ENCODE measurements around the gene ISYNA1.

The ISYNA1 gene

DNA sequence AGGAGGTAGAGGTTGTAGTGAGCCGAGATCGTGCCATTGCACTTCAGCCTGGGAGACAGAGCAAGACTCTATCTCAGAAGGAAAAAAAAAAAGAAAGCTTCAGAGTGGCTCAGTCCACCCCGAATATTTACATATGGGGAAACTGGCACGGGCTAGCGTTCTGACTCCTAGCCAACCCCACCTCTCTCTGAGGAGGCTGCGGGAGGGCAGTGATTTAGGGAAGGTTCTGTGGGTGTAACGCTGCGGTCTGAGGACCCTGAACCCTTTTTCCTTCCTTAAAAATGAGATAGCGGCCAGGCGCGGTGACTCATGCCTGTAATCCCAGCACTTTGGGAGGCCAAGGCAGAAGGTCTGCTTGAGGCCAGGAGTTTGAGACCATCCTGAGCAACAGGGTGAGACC is 45.5 kb downstream of the ISYNA1 start:
- in situ Hi-C loops (cut with HindIII; ENCODE audit: low pct_ligation_motif_present, low sequenced_read_pairs) = no loop called here
- H3K27ac ChIP-seq = no peak overlapping the region
- no peak for DNase-seq

DNA sequence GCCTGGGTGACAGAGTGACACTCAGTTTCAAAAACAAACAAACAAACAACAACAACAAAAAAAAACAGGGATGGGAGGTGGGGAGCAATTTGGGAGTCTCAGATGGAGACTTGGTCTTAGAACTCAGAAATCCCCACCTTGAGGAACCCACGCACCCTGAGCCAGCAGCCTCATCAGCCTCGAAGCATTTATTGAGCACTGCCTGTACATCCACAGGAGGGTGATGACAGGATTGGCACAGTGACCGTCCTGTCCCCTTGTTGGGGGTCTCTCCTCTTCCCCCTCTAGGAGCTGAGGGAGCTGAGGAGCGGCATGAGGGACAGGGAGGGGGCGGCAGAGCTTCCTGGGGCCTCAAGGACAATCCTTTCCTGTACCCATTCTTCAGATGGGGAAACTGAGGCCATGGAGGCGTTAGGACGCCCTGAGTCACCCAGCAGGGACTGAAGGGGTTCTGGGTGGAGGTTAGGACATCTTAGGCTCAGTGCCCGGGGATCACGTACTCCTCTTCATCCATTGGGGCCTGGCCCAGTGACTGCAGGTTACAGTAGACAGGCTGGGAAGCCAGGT is 46.3 kb downstream of the ISYNA1 start:
- Histone ChIP-seq H3K27ac (no peak overlapping the region), H3K27me3 (replicated peaks) (no peaks in the 10 kb centered on the region), H3K4me3 (ENCODE audit: low read depth, low read length) (no peak overlapping the region), H3K36me3 (replicated peaks) (peaks cover 20% of the 10 kb centered on the region)
- DNase-seq = no peak
- TF ChIP-seq, protein P1, sequence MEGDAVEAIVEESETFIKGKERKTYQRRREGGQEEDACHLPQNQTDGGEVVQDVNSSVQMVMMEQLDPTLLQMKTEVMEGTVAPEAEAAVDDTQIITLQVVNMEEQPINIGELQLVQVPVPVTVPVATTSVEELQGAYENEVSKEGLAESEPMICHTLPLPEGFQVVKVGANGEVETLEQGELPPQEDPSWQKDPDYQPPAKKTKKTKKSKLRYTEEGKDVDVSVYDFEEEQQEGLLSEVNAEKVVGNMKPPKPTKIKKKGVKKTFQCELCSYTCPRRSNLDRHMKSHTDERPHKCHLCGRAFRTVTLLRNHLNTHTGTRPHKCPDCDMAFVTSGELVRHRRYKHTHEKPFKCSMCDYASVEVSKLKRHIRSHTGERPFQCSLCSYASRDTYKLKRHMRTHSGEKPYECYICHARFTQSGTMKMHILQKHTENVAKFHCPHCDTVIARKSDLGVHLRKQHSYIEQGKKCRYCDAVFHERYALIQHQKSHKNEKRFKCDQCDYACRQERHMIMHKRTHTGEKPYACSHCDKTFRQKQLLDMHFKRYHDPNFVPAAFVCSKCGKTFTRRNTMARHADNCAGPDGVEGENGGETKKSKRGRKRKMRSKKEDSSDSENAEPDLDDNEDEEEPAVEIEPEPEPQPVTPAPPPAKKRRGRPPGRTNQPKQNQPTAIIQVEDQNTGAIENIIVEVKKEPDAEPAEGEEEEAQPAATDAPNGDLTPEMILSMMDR (IDR thresholded peaks at IDR 0.05; ENCODE audit: low read depth, low read length, missing control alignments) = no peak
- in situ Hi-C loops (cut with HindIII; ENCODE audit: low pct_ligation_motif_present, low sequenced_read_pairs) = no loop called here

More for the DNA sequence above, 45.5 kb downstream of the ISYNA1 start:
- Histone ChIP-seq H3K4me3 (ENCODE audit: low read depth, low read length) (no peak overlapping the region), H3K36me3 (replicated peaks) (peaks cover 20% of the 10 kb centered on the region), H3K27me3 (replicated peaks) (no peaks in the 10 kb centered on the region)
- TF ChIP-seq, protein P1 (IDR thresholded peaks at IDR 0.05; ENCODE audit: low read depth, low read length, missing control alignments) = no peak

DNA sequence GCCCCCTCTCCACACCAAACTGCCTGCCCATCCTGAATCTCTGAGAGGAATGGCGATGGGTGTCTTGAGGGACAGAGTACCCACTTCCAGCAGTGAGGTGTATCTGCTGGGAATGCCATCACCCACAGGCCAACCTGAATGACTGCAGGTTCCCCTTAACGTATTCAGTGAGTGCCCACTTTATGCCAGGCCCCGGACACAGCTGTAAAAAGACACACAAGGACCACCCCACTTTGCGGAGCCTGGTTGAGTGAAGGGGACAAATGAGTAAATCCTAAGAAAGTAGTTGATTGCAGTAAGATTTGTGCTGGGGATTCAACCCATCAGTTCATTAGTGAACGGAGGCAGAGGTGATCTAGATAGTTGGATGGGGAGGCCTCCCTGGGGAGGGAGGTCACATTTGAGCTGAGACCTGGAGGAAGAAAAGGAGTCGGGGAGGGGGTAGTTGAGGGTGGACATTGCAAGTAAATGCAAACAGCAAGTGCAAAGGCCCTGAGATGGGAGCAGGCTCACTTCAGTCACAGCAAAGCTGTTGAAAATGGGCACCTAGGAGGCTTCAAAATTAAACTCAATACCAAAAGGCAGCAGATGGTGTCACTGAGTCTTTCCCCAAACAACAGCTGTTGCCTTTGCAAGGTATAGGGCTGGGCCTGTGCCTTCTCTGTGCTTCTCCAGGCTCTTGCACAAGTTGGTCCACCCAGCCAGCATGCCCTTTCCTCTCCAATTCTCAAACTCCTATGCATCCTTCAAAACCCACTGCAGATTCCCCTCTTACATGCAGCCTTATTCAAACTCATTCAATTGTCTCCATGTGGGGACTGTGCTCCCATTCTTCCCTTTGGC is 47.6 kb downstream of the ISYNA1 start:
- Histone ChIP-seq H3K27ac (no peak overlapping the region), H3K4me3 (ENCODE audit: low read depth, low read length) (no peak overlapping the region), H3K27me3 (replicated peaks) (no peaks in the 10 kb centered on the region), H3K36me3 (replicated peaks) (peaks cover 20% of the 10 kb centered on the region)
- TF ChIP-seq, protein P1 (IDR thresholded peaks at IDR 0.05; ENCODE audit: low read depth, low read length, missing control alignments) = no peak
- DNase-seq = no peak
- in situ Hi-C loops (cut with HindIII; ENCODE audit: low pct_ligation_motif_present, low sequenced_read_pairs) = no loop called here

DNA sequence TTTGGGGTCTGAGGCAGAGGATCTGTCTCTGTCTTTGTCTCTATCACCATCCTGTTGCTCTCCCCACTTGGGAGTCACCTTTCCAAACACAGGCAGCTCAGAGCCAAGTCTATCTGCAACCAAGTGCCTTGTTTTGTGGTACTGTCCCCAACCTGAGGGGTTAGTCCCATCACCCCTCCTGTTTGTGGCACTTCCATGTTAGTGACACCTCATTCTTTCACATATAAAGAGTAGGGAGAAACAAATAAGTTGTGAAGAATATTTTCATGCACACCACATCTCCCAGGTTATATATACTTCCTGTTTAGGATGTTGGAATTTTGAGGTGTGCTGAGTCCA is 48.2 kb downstream of the ISYNA1 start:
- H3K27me3 ChIP-seq (replicated peaks) = no peaks in the 10 kb centered on the region
- TF ChIP-seq, protein P1 (IDR thresholded peaks at IDR 0.05; ENCODE audit: low read depth, low read length, missing control alignments) = no peak

DNA sequence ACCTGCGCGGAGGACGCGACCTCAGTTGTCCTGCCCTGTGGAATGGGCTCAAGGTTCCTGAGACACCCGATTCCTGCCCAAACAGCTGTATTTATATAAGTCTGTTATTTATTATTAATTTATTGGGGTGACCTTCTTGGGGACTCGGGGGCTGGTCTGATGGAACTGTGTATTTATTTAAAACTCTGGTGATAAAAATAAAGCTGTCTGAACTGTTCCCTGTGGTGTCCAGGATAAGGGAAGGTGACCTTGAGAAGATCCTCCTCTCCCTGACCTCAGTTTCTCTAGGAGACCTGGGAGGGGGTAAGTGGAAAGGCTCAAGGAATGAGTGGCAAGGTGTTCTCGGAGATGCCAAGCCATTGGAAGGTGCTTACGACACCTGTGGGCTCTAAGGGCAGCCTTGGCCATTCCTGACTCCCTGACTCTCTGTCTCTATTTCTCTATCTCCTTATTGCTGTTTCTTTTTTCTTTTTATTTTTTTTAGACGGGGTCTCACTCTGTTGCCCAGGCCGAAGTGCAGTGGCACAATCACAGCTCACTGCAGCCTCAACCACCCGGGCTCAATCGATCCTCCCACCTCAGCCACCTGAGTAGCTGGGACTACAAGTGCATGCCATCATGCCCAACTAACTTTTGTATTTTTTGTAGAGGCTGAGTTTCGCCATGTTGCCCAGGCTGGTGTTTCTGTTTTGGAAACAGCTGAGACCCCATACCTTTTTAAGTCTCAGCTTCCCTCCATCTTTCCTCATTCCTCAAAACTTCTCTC is 48.8 kb downstream of the ISYNA1 start:
- TF ChIP-seq, protein P1 (IDR thresholded peaks at IDR 0.05; ENCODE audit: low read depth, low read length, missing control alignments) = no peak
- H3K36me3 ChIP-seq (replicated peaks) = peaks cover 20% of the 10 kb centered on the region
- peak overlapping the region; percentile 78 for H3K4me3 ChIP-seq (ENCODE audit: low read depth, low read length)
- in situ Hi-C loops (cut with HindIII; ENCODE audit: low pct_ligation_motif_present, low sequenced_read_pairs) = no loop called here
- no peak overlapping the region for H3K27ac ChIP-seq
- DNase-seq = no peak
- no peaks in the 10 kb centered on the region for H3K27me3 ChIP-seq (replicated peaks)

More for the DNA sequence above, 48.2 kb downstream of the ISYNA1 start:
- Histone ChIP-seq H3K4me3 (ENCODE audit: low read depth, low read length) (no peak overlapping the region), H3K27ac (no peak overlapping the region), H3K36me3 (replicated peaks) (peaks cover 20% of the 10 kb centered on the region)
- DNase-seq = no peak
- in situ Hi-C loops (cut with HindIII; ENCODE audit: low pct_ligation_motif_present, low sequenced_read_pairs) = no loop called here

Measured in brain microvascular endothelial cell (primary cell).